GM11168 (cell line): ENCODE measurements around the gene A1CF.
"Not testable (repeated sequence)": the region's sequence is repeated elsewhere in the genome, so short reads cannot be mapped to it uniquely, and the experiment has no call there.

Experiments used
- in situ Hi-C: fragments of 300-500 bp; cut with MboI; formaldehyde crosslinking; loops from one replicate; pipeline ENCODE4 v1.12.0; 2022; ENCODE audit warnings: low sequenced_read_pairs; ENCODE audit not compliant: unreplicated experiment

Gene A1CF, protein sequence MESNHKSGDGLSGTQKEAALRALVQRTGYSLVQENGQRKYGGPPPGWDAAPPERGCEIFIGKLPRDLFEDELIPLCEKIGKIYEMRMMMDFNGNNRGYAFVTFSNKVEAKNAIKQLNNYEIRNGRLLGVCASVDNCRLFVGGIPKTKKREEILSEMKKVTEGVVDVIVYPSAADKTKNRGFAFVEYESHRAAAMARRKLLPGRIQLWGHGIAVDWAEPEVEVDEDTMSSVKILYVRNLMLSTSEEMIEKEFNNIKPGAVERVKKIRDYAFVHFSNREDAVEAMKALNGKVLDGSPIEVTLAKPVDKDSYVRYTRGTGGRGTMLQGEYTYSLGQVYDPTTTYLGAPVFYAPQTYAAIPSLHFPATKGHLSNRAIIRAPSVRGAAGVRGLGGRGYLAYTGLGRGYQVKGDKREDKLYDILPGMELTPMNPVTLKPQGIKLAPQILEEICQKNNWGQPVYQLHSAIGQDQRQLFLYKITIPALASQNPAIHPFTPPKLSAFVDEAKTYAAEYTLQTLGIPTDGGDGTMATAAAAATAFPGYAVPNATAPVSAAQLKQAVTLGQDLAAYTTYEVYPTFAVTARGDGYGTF

DNA sequence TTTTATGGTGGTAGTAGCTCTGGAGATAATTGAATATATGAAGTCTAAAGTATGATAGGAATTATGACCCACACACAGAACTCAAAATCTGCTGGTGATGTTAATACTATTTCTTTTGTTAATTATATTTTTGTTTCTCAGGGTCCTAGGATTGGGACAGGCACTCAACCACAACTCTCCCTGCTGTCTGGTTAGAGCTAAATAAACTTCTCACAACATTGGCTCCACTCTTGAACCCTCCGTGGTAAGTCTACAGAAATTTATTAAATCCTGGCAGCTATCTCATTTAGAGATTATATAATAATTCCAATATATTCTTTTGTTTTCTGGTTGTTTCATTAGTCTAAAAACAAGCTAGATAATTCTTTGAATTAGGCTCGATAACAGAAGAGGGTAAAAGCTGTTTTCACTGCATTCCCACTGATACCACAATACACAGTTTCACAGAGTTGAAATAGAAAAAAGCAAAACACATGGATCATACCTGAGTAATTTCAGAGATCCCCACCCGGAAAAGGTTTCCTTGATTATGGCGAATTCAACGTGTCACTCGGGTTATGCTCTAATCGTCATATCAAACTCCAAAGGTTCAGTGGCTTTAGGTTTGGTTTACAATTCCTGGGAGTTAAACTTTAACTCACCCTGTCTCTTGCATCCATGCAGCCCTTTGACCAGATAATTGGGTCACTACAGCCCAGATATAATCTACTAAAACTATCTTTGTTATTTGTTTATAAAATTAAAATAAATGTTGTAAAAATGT lies at the start of gene A1CF:
A1CF (minus strand) TSS at position 531 of the 763 bp plus-strand sequence. CDS start 25,687 bp downstream, outside the sequence.
- in situ Hi-C loops, result no loop called here

DNA sequence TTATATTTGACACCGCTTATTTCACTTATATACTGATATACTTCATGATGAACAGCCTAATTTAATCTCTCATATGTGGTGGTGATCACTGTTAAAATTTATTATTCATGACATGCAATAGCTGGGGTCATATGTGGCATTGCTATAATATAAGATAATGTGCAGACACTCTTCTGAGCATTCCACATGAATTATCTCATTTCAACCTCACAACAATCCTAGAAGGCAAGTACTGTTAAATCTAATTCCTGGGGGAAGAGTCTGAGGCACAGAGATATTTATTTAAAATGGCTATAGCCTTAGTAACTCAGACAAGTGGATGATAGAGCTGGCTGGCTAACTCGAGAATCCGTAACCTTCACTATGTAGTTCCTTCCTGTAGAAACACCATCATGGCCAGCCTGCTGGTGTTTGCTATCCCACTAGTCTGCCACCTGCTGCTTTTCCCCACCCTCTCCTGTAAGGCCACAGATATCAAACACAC lies 46.6 kb upstream of the A1CF start:
- in situ Hi-C loops, result no loop called here

DNA sequence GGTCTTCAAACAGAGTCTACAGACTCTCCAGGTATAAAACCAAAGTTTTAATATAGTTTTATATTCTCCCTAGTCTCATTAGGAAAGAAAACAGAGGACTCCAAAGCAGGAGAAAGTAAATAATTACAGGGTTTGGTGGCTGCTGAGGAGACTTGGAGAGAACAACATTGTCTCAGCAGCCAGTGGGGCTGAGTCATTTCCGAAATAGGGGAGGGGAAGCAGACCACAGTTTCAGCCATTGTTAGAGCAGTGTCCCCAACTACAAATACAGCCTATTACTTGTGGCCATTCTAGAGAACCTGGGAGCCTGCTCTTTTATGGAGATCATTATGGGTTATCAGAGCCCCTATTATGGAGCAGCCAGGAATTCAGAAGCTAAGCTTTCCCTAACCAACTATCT lies 44.2 kb upstream of the A1CF start:
- in situ Hi-C loops, result no loop called here

- in situ Hi-C loops, result no loop called here
Observed at GRCh38 chr10:50928190-50928552, 42.7 kb upstream of the A1CF start.

DNA sequence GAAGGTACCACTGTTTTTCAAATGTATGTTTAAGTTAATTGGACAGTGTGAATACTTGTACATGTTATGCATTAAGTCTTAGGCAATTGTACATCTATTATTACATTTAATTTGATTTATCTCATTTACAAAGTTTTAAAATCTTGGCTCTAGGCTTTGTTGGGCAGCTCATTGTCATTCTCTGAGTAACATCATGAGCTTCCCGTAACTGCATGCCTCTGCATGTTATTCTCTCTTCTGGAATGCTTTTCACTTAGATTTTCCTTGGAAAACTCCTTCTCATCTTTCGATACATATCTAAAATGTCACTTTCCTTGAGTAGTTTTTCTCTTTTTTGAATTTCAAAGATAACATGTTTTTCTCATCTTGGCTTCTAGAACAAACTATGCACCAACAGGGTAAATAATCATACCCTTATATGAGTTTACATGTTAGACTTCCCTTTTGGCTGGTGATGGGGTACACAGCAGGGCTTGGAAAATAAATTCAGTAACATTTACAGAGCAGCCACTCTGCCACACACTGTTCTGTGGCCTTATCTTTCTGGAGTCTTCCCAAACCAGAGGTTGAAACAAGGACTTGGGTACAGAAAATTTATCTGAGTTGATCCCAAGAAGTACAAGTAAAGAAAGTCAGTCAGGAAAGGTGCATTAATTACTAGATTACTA lies 42.2 kb upstream of the A1CF start:
- in situ Hi-C loops, result no loop called here

DNA sequence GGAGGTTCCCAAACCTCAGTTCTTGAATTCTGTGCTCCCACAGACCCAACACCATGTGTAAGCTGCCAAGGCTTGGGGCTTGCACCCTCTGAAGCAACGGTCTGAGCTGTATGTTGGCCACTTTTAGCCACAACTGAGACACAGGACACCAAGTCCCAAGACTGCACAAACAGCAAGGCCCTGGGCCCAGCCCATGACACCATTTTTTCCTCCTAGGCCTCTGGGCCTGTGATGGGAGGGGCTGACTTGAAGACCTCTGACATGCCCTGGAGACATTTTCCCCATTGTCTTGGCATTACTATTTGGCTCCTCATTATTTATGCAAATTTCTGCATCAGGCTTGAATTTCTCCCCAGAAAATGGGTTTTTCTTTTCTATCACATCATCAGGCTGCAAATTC lies 38.0 kb upstream of the A1CF start:
- in situ Hi-C loops, result not testable (repeated sequence)

GRCh38 chr10:50919010-50919409 lies 33.6 kb upstream of the A1CF start:
- in situ Hi-C loops, result no loop called here

GRCh38 chr10:50918529-50918928 lies 33.1 kb upstream of the A1CF start:
- in situ Hi-C loops, result no loop called here

GRCh38 chr10:50917486-50917885 lies 32.1 kb upstream of the A1CF start:
- in situ Hi-C loops, result no loop called here

GRCh38 chr10:50909334-50910014 lies 24.0 kb upstream of the A1CF start:
- in situ Hi-C loops, result no loop called here

GRCh38 chr10:50908366-50908765 lies 22.9 kb upstream of the A1CF start:
- in situ Hi-C loops, result no loop called here

- in situ Hi-C loops, result not testable (repeated sequence)
Observed at GRCh38 chr10:50905797-50906196, 20.4 kb upstream of the A1CF start.

GRCh38 chr10:50896721-50897120 lies 11.3 kb upstream of the A1CF start:
- in situ Hi-C loops, result no loop called here

DNA sequence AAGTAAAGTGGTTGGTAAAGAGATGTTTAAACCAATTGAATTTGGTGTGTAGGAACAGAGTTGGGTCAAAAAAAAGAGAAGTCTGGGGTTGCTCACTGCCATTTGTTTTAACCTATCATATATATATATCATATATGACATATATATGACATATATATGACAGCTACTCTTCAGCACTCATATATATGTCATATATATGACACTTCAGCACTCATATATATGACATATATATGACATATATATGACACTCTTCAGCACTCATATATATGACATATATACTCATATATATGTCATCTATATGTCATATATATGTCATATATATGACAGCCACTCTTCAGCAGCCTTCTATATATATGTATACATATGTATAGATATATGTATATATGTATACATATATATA lies 8.9 kb upstream of the A1CF start:
- in situ Hi-C loops, result no loop called here

- in situ Hi-C loops, result no loop called here
Observed at GRCh38 chr10:50892467-50892866, 7.0 kb upstream of the A1CF start.

DNA sequence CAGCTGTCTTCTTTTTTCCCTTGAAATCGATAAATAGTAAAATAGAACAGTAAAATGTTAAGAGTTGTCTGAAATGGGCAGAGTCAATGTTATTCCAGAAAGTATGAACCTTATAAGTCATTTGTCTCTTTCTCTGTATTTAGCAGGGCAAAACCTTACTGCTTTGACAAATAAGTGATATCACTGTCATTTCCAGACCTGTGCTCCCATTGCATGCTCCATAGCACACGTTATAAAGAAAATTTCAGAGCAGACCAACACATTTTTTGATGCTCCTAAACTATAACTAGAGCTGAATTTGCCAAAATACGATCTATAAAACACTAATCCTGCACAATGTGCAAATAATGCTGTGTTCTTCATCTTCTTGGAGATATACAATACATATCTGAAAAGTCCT lies 1.1 kb downstream of the A1CF start:
- in situ Hi-C loops, result no loop called here

DNA sequence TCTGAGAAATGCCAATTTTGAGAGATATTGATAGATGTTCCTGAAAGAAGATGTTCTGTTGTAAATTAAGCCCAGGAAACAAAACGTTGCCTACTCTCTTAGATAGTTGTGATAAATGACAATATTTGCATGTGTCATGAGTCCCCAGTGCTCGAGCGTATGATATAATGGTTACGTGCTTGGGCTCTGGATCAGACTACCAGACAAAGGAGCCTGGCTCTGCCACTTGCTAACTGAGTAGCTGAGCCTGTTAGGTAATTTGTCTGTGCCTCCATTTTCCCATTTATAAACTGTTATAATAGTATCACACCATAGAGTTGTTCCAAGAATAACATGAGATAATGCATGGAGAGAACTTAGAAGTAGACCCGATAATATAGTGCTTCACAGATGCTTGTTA lies 1.8 kb downstream of the A1CF start:
- in situ Hi-C loops, result no loop called here

GRCh38 chr10:50882540-50882983 lies 2.9 kb downstream of the A1CF start:
- in situ Hi-C loops, result no loop called here

- in situ Hi-C loops, result not testable (repeated sequence)
Observed at GRCh38 chr10:50881046-50881445, 4.4 kb downstream of the A1CF start.

DNA sequence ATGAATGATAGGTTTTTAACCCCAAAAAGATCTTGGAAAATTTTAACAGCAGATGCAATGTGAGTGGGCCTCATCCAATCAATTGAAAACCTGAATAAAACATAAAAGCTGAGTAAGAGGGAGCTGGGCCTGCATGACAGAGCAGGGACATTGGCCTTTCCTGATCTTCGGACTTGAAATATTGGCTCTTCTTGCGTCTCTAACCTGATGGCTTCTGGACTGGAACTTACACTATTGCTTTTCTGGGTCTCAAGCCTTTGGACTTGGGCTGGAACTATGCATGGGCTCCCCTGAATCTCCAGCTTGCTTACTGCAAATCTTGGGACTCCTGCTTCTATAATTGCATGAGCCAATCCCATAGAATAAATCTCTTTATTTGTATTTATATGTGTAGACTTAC lies 9.0 kb downstream of the A1CF start:
- in situ Hi-C loops, result no loop called here
